Thymus (tissue), 11 donors: ENCODE data around the gene GPR82. TPM values are rescaled to one million over a fixed set of nuclear protein-coding genes. Genes with fewer than 3 reads are reported as not detected.
A peak's percentile ranks its signal among the peaks of the same experiment; 100 is the strongest.

Source experiments
- DNase-seq, 9 donors: peaks; one replicate each; pipeline ENCODE4 v3.0.0-alpha.2; 2013; ENCODE audit warnings: low spot score in 9 of 9, low read depth in 6 of 9, missing footprints in 1 of 9
- H3K27ac ChIP-seq, 2 donors: one replicate each; pipeline ENCODE4 v1.5.1; 2013; ENCODE audit warnings: control low read depth in 1 of 2, low read depth in 1 of 2, low read length in 1 of 2, mild to moderate bottlenecking in 1 of 2, moderate library complexity in 1 of 2
- H3K27me3 ChIP-seq, 2 donors: one replicate each; pipeline ENCODE4 v1.5.1; 2013; ENCODE audit warnings: low read length in 1 of 2; ENCODE audit not compliant: control insufficient read depth in 2 of 2, insufficient read depth in 1 of 2
- H3K36me3 ChIP-seq, 2 donors: one replicate each; pipeline ENCODE4 v1.5.1; 2013; ENCODE audit warnings: low read length in 1 of 2, mild to moderate bottlenecking in 1 of 2, moderate library complexity in 1 of 2; ENCODE audit not compliant: control insufficient read depth in 2 of 2, insufficient read depth in 2 of 2
- H3K4me1 ChIP-seq, 2 donors: one replicate each; pipeline ENCODE4 v1.5.1; 2013; ENCODE audit warnings: low read length in 2 of 2; ENCODE audit not compliant: control insufficient read depth in 2 of 2, insufficient read depth in 2 of 2
- H3K4me3 ChIP-seq, 2 donors: one replicate each; pipeline ENCODE4 v1.5.1; 2013; ENCODE audit warnings: low read length in 2 of 2, control low read depth in 1 of 2, mild to moderate bottlenecking in 1 of 2
- H3K9me3 ChIP-seq, 2 donors: one replicate each; pipeline ENCODE4 v1.5.1; 2013; ENCODE audit warnings: low read length in 1 of 2, mild to moderate bottlenecking in 1 of 2; ENCODE audit not compliant: control insufficient read depth in 2 of 2, insufficient read depth in 1 of 2
- WGBS: extraction: QIAGEN DNeasy Blood & Tissue Kit; methylation state at CpG from one replicate; pipeline ENCODE4 v1.1.7; 2013; 5-methylcytosine and 5-hydroxymethylcytosine counted together
- polyA plus RNA-seq: library from polyadenylated mRNA; stranded (reverse); fragments of 200-250 nt; gene quantifications from one replicate; pipeline ENCODE4 v1.2.3, GENCODE V29; 2013
- total RNA-seq: library from RNA; stranded (reverse); fragments of 120-200 nt; gene quantifications from one replicate; pipeline ENCODE4 v1.2.4, GENCODE V29; 2013
- donor health status: healthy.

GPR82 gene
- total and polyA plus RNA-seq, 2 donors = 0.50 to 0.61 TPM

GRCh38 chrX:41758401-41758800, 34.4 kb downstream of the GPR82 start:
- no peak overlapping the region for H3K27ac ChIP-seq
- no peak overlapping the region for H3K4me3 ChIP-seq
- no peaks in the 10 kb centered on the region for H3K27me3 ChIP-seq
- H3K4me1 ChIP-seq = no peaks in the 10 kb centered on the region
- DNase-seq = no peak
- WGBS = 98% methylated on average over 2 of the region's 2 CpGs
- H3K9me3 ChIP-seq = no peaks in the 10 kb centered on the region
- no peaks in the 10 kb centered on the region for H3K36me3 ChIP-seq

GRCh38 chrX:41759817-41760216, 35.8 kb downstream of the GPR82 start:
- Histone ChIP-seq H3K4me1 (no peaks in the 10 kb centered on the region), H3K4me3 (no peak overlapping the region), H3K27ac (no peak overlapping the region), H3K36me3 (no peaks in the 10 kb centered on the region), H3K27me3 (no peaks in the 10 kb centered on the region), H3K9me3 (no peaks in the 10 kb centered on the region)
- peak in 2 of 9 donors; percentile 19 to 39 for DNase-seq
- WGBS = 83% methylated on average over 3 of the region's 3 CpGs

- Histone ChIP-seq H3K27ac (no peak overlapping the region), H3K4me1 (no peaks in the 10 kb centered on the region), H3K36me3 (no peaks in the 10 kb centered on the region), H3K4me3 (no peak overlapping the region), H3K27me3 (no peaks in the 10 kb centered on the region), H3K9me3 (no peaks in the 10 kb centered on the region)
- DNase-seq = no peak
- 53% methylated on average over 3 of the region's 3 CpGs for WGBS
Measured at GRCh38 chrX:41761169-41761568, 37.2 kb downstream of the GPR82 start.

DNA sequence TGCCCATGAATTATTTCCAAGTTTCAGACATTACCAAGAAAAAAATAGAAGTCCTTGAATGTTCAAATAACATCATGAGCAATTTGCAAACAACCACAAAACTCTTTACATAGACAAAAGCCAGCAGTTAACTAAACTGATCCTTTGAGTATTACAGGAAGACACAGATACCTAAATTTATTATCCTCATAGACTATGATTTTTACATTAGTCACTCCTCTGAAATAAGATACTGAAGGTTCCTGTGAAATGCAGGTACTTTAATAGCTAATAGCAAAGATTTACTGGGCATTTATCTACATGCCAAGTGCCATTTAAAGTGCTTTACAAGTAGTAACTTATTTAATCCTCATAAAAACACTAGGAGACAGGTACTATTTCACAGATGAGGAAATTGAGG, 37.7 kb downstream of the GPR82 start:
- H3K36me3 ChIP-seq = no peaks in the 10 kb centered on the region
- no peaks in the 10 kb centered on the region for H3K27me3 ChIP-seq
- no peak overlapping the region for H3K4me3 ChIP-seq
- DNase-seq = no peak
- H3K9me3 ChIP-seq = no peaks in the 10 kb centered on the region
- H3K4me1 ChIP-seq = no peaks in the 10 kb centered on the region
- no peak overlapping the region for H3K27ac ChIP-seq

DNA sequence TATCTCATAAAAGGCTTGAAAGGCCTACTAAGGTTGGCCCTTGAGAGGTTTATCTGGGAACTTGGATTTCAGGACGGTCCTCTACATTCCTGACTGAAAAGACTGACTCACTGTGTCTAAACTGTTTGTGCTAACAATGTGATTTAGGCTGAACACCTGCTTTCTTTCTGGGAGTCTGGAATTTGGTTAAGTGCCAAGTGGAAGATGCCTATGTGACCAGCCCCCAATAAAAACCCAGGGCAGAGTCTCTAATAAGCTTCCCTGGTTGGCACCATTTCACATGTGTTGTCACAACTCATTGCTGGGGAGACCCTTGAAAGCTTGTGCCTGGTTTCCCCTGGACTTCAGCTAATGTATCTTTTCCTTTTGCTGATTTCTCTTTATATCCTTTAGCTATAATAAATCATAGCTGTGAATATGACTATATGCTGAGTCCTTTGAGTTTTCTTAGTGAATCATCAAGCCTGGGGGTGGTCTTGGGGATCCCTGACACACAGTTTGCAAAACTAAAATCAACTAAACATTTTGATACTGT, 55.1 kb downstream of the GPR82 start:
- no peak for DNase-seq
- Histone ChIP-seq H3K4me1 (no peaks in the 10 kb centered on the region), H3K27ac (no peak overlapping the region), H3K36me3 (no peaks in the 10 kb centered on the region), H3K4me3 (no peak overlapping the region), H3K27me3 (no peaks in the 10 kb centered on the region), H3K9me3 (no peaks in the 10 kb centered on the region)
- WGBS = 91% methylated on average over 1 of the region's 1 CpG

Other genes with a start within 250 kb of the GPR82 start
- gene GPR34, start 35.2 kb upstream of the GPR82 start, total RNA-seq = 11.9 TPM
- 6.8 TPM for gene GPR34, start 35.2 kb upstream of the GPR82 start, polyA plus RNA-seq
- 21.0 TPM for gene CASK, start 199.4 kb downstream of the GPR82 start, total RNA-seq
- gene CASK, start 199.4 kb downstream of the GPR82 start, polyA plus RNA-seq = 15.7 TPM